HG03159 (cell line): Measurements from ENCODE around the gene TYK2.
"Not testable (repeated sequence)": the region's sequence is repeated elsewhere in the genome, so short reads cannot be mapped to it uniquely, and the experiment has no call there.

ENCODE experiments used
- ATAC-seq: cut with Tn5 transposase; IDR thresholded peaks from one replicate; pipeline ENCODE4 v1.9.1; 2021; ENCODE audit warnings: mild to moderate bottlenecking, moderate library complexity; ENCODE audit not compliant: unreplicated experiment

TYK2 gene

GRCh38 chr19:10336725-10337124 is 43.6 kb downstream of the TYK2 start:
- ATAC-seq: not testable (repeated sequence)

GRCh38 chr19:10335352-10335985 is 44.9 kb downstream of the TYK2 start:
- ATAC-seq: no peak

- ATAC-seq: no peak
These were observed 45.6 kb downstream of the TYK2 start for GRCh38 chr19:10334588-10335351.

DNA sequence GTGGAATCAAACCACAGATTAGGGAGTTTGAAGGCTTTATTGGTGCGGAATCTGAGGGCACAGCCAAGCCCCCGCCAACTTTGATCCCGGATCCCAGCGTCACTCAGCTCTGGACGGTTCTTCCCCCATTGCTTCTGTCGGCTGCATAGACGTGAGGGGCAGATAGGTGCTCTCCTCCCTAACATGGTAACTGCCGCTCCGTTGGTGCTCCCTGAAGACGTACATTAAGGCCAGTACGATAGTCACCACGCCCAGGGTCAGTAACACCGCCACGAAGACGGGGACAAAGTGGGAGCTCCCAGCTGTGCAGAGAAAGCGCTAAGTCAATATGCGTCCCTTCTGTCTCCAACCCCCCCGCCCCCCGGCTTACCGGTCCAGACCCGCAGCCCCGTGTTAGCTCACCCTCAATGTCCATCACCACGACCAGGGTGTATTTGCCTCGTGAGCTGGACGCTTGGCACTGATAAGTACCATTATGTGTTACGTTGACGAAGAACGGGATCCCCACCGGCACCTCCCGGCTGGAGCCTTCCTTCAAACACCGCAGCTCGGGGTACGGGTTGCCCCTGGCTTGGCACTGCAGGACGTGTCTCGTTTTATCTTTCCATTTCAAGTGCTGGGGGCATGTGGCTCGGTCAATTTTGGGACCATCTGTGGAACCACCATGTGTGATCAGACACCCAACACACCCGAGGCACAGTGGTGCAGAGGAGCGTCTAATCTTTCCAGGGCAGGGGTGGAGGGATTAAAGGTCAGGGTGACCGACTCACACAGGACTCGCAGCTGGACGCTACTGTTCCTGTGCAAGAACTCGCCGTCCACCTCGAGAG is 46.4 kb downstream of the TYK2 start:
- ATAC-seq: no peak

GRCh38 chr19:10332965-10333757 is 47.2 kb downstream of the TYK2 start, which contains the start of gene RAVER1:
Gene RAVER1 (minus strand): TSS chr19:10333529. CDS start chr19:10333507, 22 bp downstream.
- ATAC-seq: peak; percentile 85

DNA sequence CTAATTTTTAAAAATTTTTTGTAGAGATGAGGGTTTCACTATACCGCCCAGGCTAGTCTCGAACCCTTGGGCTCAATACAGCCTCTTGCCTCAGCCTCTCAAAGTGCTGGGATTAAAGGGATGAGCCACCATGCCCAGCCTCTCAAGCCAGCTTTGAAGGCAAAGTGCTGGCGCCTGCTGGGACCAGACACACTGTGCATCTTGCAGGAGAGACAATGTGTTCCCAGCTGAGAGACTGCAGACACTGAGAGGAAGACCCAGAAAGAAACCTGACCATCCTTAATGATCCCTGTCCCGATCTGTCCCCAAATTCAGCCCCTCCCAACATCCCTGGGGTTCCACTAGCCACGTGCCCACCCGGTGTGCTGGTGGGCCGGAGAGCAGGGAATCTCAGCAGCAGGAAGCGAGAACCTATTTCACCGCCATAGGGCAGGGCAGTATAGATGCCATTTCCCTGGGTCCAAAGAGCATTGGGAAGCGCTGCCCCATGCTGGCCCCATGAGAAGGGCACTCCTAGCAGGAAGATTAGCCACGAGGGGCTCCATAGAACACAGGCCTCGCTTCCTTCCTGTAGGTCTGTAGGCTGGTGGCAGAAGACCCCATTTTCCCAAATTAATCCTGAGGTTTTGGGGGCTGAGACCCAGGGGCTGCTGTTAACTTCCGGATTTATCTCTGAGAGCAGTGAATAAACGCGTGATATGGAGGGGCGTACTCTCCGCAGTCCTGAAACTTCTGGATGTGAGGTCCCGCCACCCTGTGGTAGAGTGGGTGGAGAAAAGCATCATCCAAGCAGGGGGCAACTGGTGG is 48.0 kb downstream of the TYK2 start:
- no peak for ATAC-seq

DNA sequence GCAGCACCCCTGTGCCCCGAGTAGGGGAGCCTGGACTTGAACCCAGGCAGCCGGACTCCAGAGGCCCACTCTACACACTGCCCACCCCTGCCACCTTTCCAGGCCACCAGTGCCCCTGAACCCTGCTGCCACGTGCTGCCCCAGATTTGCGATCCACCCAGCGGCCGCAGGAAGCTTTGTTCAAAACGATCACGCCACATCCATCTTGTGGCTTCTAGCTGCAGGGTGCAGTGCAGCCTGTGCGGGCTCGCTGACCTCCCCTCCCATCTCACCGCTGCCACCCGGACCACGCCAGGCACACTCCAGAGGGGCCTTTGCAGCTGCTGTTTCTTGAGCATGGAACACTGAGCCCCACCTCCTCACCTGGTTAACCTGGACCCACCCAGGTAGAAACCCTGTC is 50.8 kb downstream of the TYK2 start:
- no peak for ATAC-seq

GRCh38 chr19:10328558-10329429 is 51.6 kb downstream of the TYK2 start:
- no peak for ATAC-seq

- ATAC-seq: no peak
These were observed 52.6 kb downstream of the TYK2 start for GRCh38 chr19:10327793-10328192.

DNA sequence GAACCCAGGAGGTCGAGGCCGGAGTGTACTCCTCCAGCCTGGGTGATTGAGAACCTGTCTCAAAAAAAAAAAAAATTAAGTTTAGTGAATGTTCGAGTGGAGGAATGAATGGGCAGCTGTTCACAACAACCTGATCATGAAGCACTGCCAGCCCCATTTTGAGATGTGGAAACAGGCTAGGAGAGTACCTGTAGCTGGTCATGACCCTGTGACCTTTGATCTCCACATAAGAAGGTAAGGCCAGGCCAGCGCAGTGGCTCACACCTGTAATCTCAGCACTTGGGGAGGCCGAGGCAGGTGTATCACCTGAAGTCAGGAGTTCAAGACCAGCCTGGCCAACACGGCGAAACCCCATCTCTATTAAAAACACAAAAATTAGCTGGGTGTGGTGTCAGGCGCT is 54.6 kb downstream of the TYK2 start:
- ATAC-seq: no peak

- no peak for ATAC-seq
These were observed 58.2 kb downstream of the TYK2 start for GRCh38 chr19:10321874-10322835.

DNA sequence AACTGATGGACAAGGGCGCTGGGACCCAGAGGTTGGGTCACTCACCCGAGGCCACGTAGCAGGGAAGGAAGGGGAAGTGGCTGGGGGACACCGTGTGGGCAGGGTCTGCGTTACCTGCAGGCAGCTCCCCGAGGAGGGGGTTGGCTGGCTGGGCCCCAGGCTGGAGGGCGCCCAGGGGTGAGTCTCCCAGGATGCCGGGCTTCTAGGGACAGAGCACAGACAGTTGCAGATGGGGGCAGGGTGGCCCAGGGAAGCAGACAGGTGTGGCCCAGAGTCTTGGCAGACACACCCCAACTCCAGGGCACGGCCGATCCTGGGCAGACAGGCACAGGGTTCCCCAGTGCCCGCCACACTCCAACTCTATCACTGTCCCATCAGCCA is 59.0 kb downstream of the TYK2 start:
- ATAC-seq: no peak

DNA sequence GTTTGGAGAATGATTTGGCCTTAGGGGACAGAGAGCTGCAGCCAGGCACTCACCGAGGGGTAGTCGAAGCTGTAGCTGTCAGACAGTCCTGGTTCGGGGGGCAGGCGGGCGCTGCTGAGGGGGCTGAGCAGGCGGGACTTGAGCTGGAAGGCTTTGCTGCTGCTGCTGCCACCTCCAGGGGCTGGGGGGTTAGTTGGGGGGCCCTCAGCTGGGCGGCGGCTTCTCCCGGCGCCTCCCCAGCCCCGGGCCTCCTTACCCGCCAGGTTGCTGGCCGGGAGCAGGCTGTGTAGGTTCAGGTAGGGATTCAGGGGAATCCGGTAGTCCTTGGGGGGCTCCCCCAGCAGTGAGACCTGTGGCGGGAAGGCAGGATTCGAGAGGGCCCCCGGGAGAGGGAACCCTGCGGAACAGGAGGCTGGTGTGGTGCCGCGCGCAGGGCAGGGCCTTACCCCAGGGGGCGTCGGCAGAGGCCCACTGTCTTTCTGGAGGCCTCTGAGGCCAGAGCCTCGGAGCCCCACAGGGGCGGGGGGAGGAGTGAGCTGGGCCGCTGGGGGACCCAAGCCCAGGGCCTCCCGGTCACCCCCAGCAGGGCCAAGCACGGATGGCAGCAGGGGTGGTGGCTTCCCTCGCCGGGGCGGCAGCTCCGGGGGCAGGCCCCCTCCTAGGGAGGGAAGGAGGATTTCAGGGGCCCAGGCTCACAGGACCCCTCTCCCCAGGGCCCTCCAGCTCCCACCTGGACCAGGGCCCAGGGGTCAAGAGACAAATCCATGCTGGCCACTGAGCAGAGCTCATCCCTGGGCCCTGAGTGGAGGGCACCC is 59.6 kb downstream of the TYK2 start:
- ATAC-seq: no peak

GRCh38 chr19:10318807-10319682 is 61.3 kb downstream of the TYK2 start:
- no peak for ATAC-seq

GRCh38 chr19:10317857-10318462 is 62.4 kb downstream of the TYK2 start:
- ATAC-seq: no peak
